GM12874 (cell line): ENCODE measurements around the gene SMARCD1.

Source experiments
- CTCF ChIP-seq: IDR thresholded peaks from 2 replicates; pipeline ENCODE4 v1.5.1; 2011; ENCODE audit warnings: low read depth, mild to moderate bottlenecking, control low read depth, low read length, moderate library complexity; ENCODE audit not compliant: insufficient read depth

The SMARCD1 gene

GRCh38 chr12:50097952-50098351 lies 12.8 kb downstream of the SMARCD1 start:
- no peak for TF ChIP-seq CTCF

- no peak for TF ChIP-seq CTCF
These were observed 14.3 kb downstream of the SMARCD1 start for GRCh38 chr12:50099302-50100008.

- no peak for TF ChIP-seq CTCF
These were observed 15.4 kb downstream of the SMARCD1 start for GRCh38 chr12:50100561-50100960.

GRCh38 chr12:50101663-50102062 lies 16.5 kb downstream of the SMARCD1 start:
- TF ChIP-seq CTCF, result no peak

- no peak for TF ChIP-seq CTCF
These were observed 17.0 kb downstream of the SMARCD1 start for GRCh38 chr12:50102131-50102531.

- TF ChIP-seq CTCF, result no peak
These were observed 17.6 kb downstream of the SMARCD1 start for GRCh38 chr12:50102646-50103309.

- TF ChIP-seq CTCF, result no peak
These were observed 18.2 kb downstream of the SMARCD1 start for GRCh38 chr12:50103351-50103750.
